Measurements from ENCODE around the gene SLC39A7.
A peak's percentile ranks its signal among the peaks of the same experiment; 100 is the strongest.

SLC39A7 gene

GRCh38 chr6:33171016-33171879 is 29.4 kb upstream of the SLC39A7 start:
- DNase-seq: no peak

- DNase-seq: no peak
Observed at GRCh38 chr6:33171880-33172687, 28.6 kb upstream of the SLC39A7 start.

- peak; percentile 24 to 40 for DNase-seq
Observed at GRCh38 chr6:33172688-33173534, 27.8 kb upstream of the SLC39A7 start.

- no peak for DNase-seq
Observed at GRCh38 chr6:33173535-33174180, 27.0 kb upstream of the SLC39A7 start.

- DNase-seq: no peak
Observed at GRCh38 chr6:33174784-33175183, 25.9 kb upstream of the SLC39A7 start.

GRCh38 chr6:33175436-33176069 is 25.1 kb upstream of the SLC39A7 start:
- DNase-seq: no peak

- DNase-seq: no peak
Observed at GRCh38 chr6:33176906-33177305, 23.8 kb upstream of the SLC39A7 start.

GRCh38 chr6:33177552-33178446 is 22.9 kb upstream of the SLC39A7 start:
- no peak for DNase-seq

- DNase-seq: no peak
Observed at GRCh38 chr6:33178755-33179475, 21.8 kb upstream of the SLC39A7 start.

GRCh38 chr6:33181141-33181540 is 19.5 kb upstream of the SLC39A7 start:
- no peak for DNase-seq

- no peak for DNase-seq
Observed at GRCh38 chr6:33183071-33183683, 17.5 kb upstream of the SLC39A7 start.

- DNase-seq: no peak
Observed at GRCh38 chr6:33185190-33185589, 15.5 kb upstream of the SLC39A7 start.

- DNase-seq: no peak
Observed at GRCh38 chr6:33185654-33186187, 14.9 kb upstream of the SLC39A7 start.

- no peak for DNase-seq
Observed at GRCh38 chr6:33187809-33188208, 12.9 kb upstream of the SLC39A7 start.

- no peak for DNase-seq
Observed at GRCh38 chr6:33189164-33189563, 11.5 kb upstream of the SLC39A7 start.

GRCh38 chr6:33189625-33190448 is 10.8 kb upstream of the SLC39A7 start:
- no peak for DNase-seq

GRCh38 chr6:33190504-33191107 is 10.1 kb upstream of the SLC39A7 start:
- DNase-seq: no peak

All from Kasumi-1 (cell line).